ENCODE data around the gene GDF7.

DNA sequence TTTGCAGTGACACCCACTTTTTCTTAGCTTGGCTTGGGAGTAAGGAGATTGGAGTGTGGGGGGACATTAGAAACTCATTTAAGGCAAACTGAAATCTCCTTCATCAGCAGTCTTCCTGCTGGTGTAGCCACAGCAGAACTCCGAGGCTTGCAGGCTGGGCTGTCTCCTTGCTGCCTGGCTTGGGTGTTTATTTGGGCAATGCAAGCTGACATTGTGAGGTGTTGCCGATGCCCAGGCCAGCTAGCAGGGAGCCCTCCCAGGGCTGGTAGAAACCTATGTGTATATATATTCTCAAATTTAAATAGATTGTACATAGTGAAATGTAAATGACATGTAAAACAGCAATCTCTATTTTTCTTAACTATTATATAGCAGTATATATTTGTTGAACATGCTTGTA lies 11.8 kb downstream of the GDF7 start:
- no peak for TF ChIP-seq POLR2A (IDR thresholded peaks at IDR 0.05)
- TF ChIP-seq, protein P1, sequence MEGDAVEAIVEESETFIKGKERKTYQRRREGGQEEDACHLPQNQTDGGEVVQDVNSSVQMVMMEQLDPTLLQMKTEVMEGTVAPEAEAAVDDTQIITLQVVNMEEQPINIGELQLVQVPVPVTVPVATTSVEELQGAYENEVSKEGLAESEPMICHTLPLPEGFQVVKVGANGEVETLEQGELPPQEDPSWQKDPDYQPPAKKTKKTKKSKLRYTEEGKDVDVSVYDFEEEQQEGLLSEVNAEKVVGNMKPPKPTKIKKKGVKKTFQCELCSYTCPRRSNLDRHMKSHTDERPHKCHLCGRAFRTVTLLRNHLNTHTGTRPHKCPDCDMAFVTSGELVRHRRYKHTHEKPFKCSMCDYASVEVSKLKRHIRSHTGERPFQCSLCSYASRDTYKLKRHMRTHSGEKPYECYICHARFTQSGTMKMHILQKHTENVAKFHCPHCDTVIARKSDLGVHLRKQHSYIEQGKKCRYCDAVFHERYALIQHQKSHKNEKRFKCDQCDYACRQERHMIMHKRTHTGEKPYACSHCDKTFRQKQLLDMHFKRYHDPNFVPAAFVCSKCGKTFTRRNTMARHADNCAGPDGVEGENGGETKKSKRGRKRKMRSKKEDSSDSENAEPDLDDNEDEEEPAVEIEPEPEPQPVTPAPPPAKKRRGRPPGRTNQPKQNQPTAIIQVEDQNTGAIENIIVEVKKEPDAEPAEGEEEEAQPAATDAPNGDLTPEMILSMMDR (IDR thresholded peaks at IDR 0.05): no peak

Data from right lobe of liver (tissue), 4 donors.